HepG2 (cell line): Measurements from ENCODE around the gene GNG7. TPM values are rescaled to one million over a fixed set of nuclear protein-coding genes. Genes with fewer than 3 reads are reported as not detected.

Experiments
- ATAC-seq: fragments of 200-7000 bp; cut with Tn5 transposase; 3 replicates; pipeline ENCODE4 v1.9.1; 2020; ENCODE audit warnings: mild to moderate bottlenecking, moderate library complexity
- BruUV-seq: library from RNA; stranded (reverse); fragments of 400-500 nt; replicated peaks from 2 replicates; lab custom pipeline; 2021; lab: Mats Ljungman, UMichigan
- CTCF ChIA-PET: fragments of 300-600 bp; formaldehyde crosslinking; extraction: SDS; loops from one replicate; lab custom pipeline; 2021; ENCODE audit warnings: low total read pairs, inconsistent platforms, low intra/inter-chr PET ratio; lab: Yijun Ruan, JAX
- POLR2A ChIA-PET: fragments of 350-600 bp; sonication (Branson Sonifier 250); formaldehyde crosslinking; loops from one replicate; lab custom pipeline; 2020; ENCODE audit warnings: antibody characterized with exemption, inconsistent platforms; lab: Yijun Ruan, JAX
- DNase-seq: peaks from one replicate; pipeline ENCODE4 v3.0.0-alpha.2; 2015; ENCODE audit warnings: low spot score
- FAIRE-seq: peaks from 3 replicates; lab custom pipeline; 2011; peaks lifted over from hg19 to GRCh38; lab: Jason Lieb, UNC
- H2AFZ ChIP-seq: one replicate; pipeline ENCODE4 v1.6.1; 2011; ENCODE audit warnings: low read length, inconsistent platforms
- H3K27ac ChIP-seq: fragments of 300-600 bp; 3 replicates; pipeline ENCODE4 v1.8.0; 2011; ENCODE audit warnings: mixed run types, mild to moderate bottlenecking, mixed read lengths, low read length, inconsistent platforms; ENCODE audit not compliant: insufficient read depth; ENCODE audit errors: extremely low read length
- H3K27me3 ChIP-seq, 2 experiments: fragments of 200-600 bp in 1 of 2; 2 replicates in 1 of 2; 3 replicates in 1 of 2; pipeline versions ENCODE4 v1.6.0 to v1.8.0; 2011; ENCODE audit warnings: low read length in 2 of 2, mild to moderate bottlenecking in 2 of 2, moderate library complexity in 2 of 2, inconsistent platforms in 1 of 2; ENCODE audit not compliant: insufficient read depth in 2 of 2, control insufficient read depth in 1 of 2
- H3K36me3 ChIP-seq, 2 experiments: fragments of 200-600 bp in 1 of 2; replicated peaks in 1 of 2; 2 replicates in 1 of 2; 3 replicates in 1 of 2; pipeline versions ENCODE4 v1.5.1 to v1.8.0; 2011; ENCODE audit warnings: low read length in 2 of 2, inconsistent platforms in 1 of 2; ENCODE audit not compliant: insufficient read depth in 2 of 2, control insufficient read depth in 1 of 2
- H3K4me1 ChIP-seq: 2 replicates; pipeline ENCODE4 v1.5.1; 2012; ENCODE audit warnings: low read length, inconsistent platforms; ENCODE audit not compliant: insufficient read depth
- H3K4me2 ChIP-seq: 2 replicates; pipeline ENCODE4 v1.6.0; 2011; ENCODE audit warnings: low read depth, low read length, inconsistent platforms
- H3K4me3 ChIP-seq, 3 experiments: fragments of 200-600 bp in 1 of 3; sonication (generic), shearing (Covaris generic) in 1 of 3; replicated peaks in 1 of 3; 2 replicates each; pipeline ENCODE4 v1.5.1; 2011 to 2016; ENCODE audit warnings: low read length in 3 of 3, inconsistent platforms in 2 of 3, low read depth in 2 of 3, mild to moderate bottlenecking in 2 of 3, control low read depth in 1 of 3, mixed read lengths in 1 of 3; ENCODE audit not compliant: insufficient read depth in 1 of 3
- H3K79me2 ChIP-seq: one replicate; pipeline ENCODE4 v1.6.1; 2011; ENCODE audit warnings: low read length, inconsistent platforms; ENCODE audit not compliant: insufficient read depth
- H3K9ac ChIP-seq: 2 replicates; pipeline ENCODE4 v1.6.0; 2011; ENCODE audit warnings: mild to moderate bottlenecking, low read depth, low read length, inconsistent platforms; ENCODE audit not compliant: insufficient read depth
- H3K9me3 ChIP-seq: 2 replicates; pipeline ENCODE4 v1.5.1; 2012; ENCODE audit warnings: mild to moderate bottlenecking, low read length
- H4K20me1 ChIP-seq: 2 replicates; pipeline ENCODE4 v1.6.0; 2011; ENCODE audit warnings: inconsistent platforms, mild to moderate bottlenecking, low read length, moderate library complexity; ENCODE audit not compliant: insufficient read depth
- ATF7-NPFF ChIP-seq: sonication (generic); formaldehyde crosslinking; IDR thresholded peaks from 2 replicates; pipeline ENCODE4 v1.8.1; 2023; ENCODE audit warnings: mild to moderate bottlenecking, low read depth, missing genetic modification reagents, moderate library complexity
- HOXD1 ChIP-seq: sonication (generic); formaldehyde crosslinking; IDR thresholded peaks from 2 replicates; pipeline ENCODE4 v1.5.0; 2020; ENCODE audit warnings: missing genetic modification reagents
- MAFK ChIP-seq, 2 experiments: IDR thresholded peaks in 1 of 2; conservative IDR thresholded peaks in 1 of 2; 2 replicates each; pipeline ENCODE4 v1.6.1; 2011; ENCODE audit warnings: improper control_type of control experiment in 2 of 2, low read length in 2 of 2
- ZBTB1 ChIP-seq: sonication (generic); formaldehyde crosslinking; IDR thresholded peaks from 2 replicates; pipeline ENCODE4 v1.4.0; 2020; ENCODE audit warnings: missing genetic modification reagents, borderline replicate concordance
- ZSCAN25 ChIP-seq: sonication (generic); formaldehyde crosslinking; IDR thresholded peaks from 2 replicates; pipeline ENCODE4 v1.8.0; 2022; ENCODE audit warnings: mild to moderate bottlenecking, missing genetic modification reagents
- WGBS: methylation state at CpG from one replicate; pipeline ENCODE4 v1.1.6; 2017; ENCODE audit warnings: low lambda C conversion rate; 5-methylcytosine and 5-hydroxymethylcytosine counted together
- in situ Hi-C: cut with HindIII; loops from 2 replicates; pipeline ENCODE4 v1.10.0; 2017; ENCODE audit warnings: low pct_unique_long_range_greater_than_20kb; ENCODE audit not compliant: extremely low pct_ligation_motif_present
- intact Hi-C: fragments of 100-400 bp; cut with micrococcal nuclease; formaldehyde crosslinking; loops from one replicate; pipeline ENCODE4 v1.10.0; 2022; ENCODE audit not compliant: unreplicated experiment
- polyA plus RNA-seq, 8 experiments: library from polyadenylated mRNA; depleted of rRNA in 3 of 8; stranded (reverse) in 7 of 8; unstranded in 1 of 8; fragments of >200 nt; fragmentation: Illumina TruSeq in 4 of 8; extraction: Trizol in 4 of 8; gene quantifications; 2 replicates each; pipeline versions ENCODE4 v1.2.1 to v1.2.3, GENCODE V29; 2011 to 2016; ENCODE audit warnings: low read depth in 4 of 8, missing spikeins in 1 of 8, mixed read lengths in 1 of 8; ENCODE audit not compliant: insufficient read depth in 1 of 8
- total RNA-seq, 5 experiments: library from RNA; depleted of rRNA; stranded (reverse); fragments of >200 nt; fragmentation: Illumina TruSeq; extraction: Trizol; gene quantifications; 2 replicates each; pipeline ENCODE4 v1.2.3, GENCODE V29; 2016; ENCODE audit warnings: low read depth in 1 of 5
- TF ChIP-seq, protein P1 (sequence below): sonication (generic); formaldehyde crosslinking; IDR thresholded peaks from 2 replicates; pipeline ENCODE4 v1.4.0; 2020; ENCODE audit warnings: mild to moderate bottlenecking, missing genetic modification reagents
- TF ChIP-seq, protein P2 (sequence below): sonication (generic); formaldehyde crosslinking; IDR thresholded peaks from 2 replicates; pipeline ENCODE4 v1.8.0; 2022; ENCODE audit warnings: missing genetic modification reagents, mild to moderate bottlenecking, borderline replicate concordance

The GNG7 gene
- total and polyA plus RNA-seq, 2 of the 13 experiments (the other 11 are each of a cell fraction or from before 2014, with no cell fraction given): 1.4 to 3.3 TPM

DNA sequence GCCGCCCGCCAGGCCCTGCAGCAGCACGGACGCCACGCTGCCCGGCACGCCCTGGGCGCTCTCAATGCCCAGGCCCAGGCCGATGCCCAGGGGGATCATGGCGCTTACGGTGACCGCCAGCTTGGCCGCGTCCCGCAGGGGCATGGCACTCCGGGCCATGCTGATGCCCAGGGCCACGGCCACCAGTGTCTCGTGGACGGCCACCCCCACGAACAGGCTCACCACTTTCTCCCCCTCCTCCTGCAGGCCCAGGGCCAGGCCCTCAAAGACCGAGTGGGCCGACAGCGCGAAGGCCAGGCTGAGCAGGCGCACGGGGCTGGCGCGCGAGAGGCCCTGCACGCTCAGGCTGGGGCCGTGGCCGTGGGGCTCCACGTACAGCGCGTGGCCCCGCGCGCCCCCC lies 30.4 kb upstream of the GNG7 start:
- ChIA-PET POLR2A (no interaction called here), CTCF (no interaction called here)
- Histone ChIP-seq H3K4me1 (no peaks in the 10 kb centered on the region; the same call in 1 of the 2 replicates), H3K4me2 (no peak overlapping the region), H3K36me3 (peaks cover 5 to 30% of the 10 kb centered on the region in 2 experiments; a peak in 3 of 5 replicates), H4K20me1 (no peaks in the 10 kb centered on the region), H2AFZ (no peak overlapping the region), H3K9me3 (no peaks in the 10 kb centered on the region), H3K9ac (no peak overlapping the region), H3K27me3 (peaks cover 2 to 8% of the 10 kb centered on the region in 2 experiments; a peak in 3 of 5 replicates), H3K79me2 (no peaks in the 10 kb centered on the region), H3K27ac (no peak overlapping the region), H3K4me3 (no peak overlapping the region)
- BruUV-seq: no TSS peak
- FAIRE-seq (no peak), DNase-seq (no peak), ATAC-seq (no peak)
- in situ Hi-C loops (no loop called here), intact Hi-C loops (no loop called here)
- WGBS: no CpG with 5 or more reads among the region's 38 CpGs
- no peak for TF ChIP-seq MAFK (conservative IDR thresholded peaks at IDR 0.05 in 1 of 2, IDR thresholded peaks at IDR 0.05 in 1 of 2; ENCODE audit: low read length in 2 of 2)
- TF ChIP-seq, protein P1, sequence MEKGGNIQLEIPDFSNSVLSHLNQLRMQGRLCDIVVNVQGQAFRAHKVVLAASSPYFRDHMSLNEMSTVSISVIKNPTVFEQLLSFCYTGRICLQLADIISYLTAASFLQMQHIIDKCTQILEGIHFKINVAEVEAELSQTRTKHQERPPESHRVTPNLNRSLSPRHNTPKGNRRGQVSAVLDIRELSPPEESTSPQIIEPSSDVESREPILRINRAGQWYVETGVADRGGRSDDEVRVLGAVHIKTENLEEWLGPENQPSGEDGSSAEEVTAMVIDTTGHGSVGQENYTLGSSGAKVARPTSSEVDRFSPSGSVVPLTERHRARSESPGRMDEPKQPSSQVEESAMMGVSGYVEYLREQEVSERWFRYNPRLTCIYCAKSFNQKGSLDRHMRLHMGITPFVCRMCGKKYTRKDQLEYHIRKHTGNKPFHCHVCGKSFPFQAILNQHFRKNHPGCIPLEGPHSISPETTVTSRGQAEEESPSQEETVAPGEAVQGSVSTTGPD (CRISPR knock-in tag): no peak
- TF ChIP-seq HOXD1 (CRISPR knock-in tag): no peak
- no peak for TF ChIP-seq ATF7-NPFF (CRISPR knock-in tag)
- TF ChIP-seq, protein P2, sequence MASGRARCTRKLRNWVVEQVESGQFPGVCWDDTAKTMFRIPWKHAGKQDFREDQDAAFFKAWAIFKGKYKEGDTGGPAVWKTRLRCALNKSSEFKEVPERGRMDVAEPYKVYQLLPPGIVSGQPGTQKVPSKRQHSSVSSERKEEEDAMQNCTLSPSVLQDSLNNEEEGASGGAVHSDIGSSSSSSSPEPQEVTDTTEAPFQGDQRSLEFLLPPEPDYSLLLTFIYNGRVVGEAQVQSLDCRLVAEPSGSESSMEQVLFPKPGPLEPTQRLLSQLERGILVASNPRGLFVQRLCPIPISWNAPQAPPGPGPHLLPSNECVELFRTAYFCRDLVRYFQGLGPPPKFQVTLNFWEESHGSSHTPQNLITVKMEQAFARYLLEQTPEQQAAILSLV (CRISPR knock-in tag): no peak
- no peak for TF ChIP-seq ZBTB1
- no peak for TF ChIP-seq ZSCAN25 (CRISPR knock-in tag)
